SK-N-SH (cell line): ENCODE results near the gene NUCB1. TPM values are rescaled to one million over a fixed set of nuclear protein-coding genes. Genes with fewer than 3 reads are reported as not detected.

Experiments used
- CTCF ChIA-PET: fragments of 300-600, 350-600 bp; formaldehyde crosslinking; extraction: SDS; loops from one replicate; lab custom pipeline; 2021; lab: Yijun Ruan, JAX
- POLR2A ChIA-PET: fragments of 350-600 bp; sonication (Branson Sonifier 250); formaldehyde crosslinking; extraction: SDS; loops from one replicate; lab custom pipeline; 2020; ENCODE audit warnings: antibody characterized with exemption, inconsistent platforms; lab: Yijun Ruan, JAX
- DNase-seq: peaks from one replicate; pipeline ENCODE4 v3.0.0; 2012
- H2AFZ ChIP-seq: fragments of 200-600 bp; sonication (generic); 2 replicates; pipeline ENCODE4 v1.8.1; 2016; ENCODE audit warnings: antibody characterized with exemption, mild to moderate bottlenecking, low read depth
- H3F3A ChIP-seq: fragments of 200-600 bp; sonication (generic); replicated peaks from 2 replicates; pipeline ENCODE3; 2016; ENCODE audit warnings: antibody characterized with exemption, mild to moderate bottlenecking; ENCODE audit not compliant: insufficient read depth
- H3K27ac ChIP-seq, 2 experiments: fragments of 200-500 bp in 1 of 2; fragments of 200-600 bp in 1 of 2; sonication (Bioruptor generic) in 1 of 2; sonication (generic), shearing (Covaris generic) in 1 of 2; 2 replicates each; pipeline versions ENCODE4 v1.5.1 to v1.6.1; 2014 to 2016; ENCODE audit warnings: low read depth in 2 of 2, inconsistent platforms in 1 of 2, low read length in 1 of 2, mild to moderate bottlenecking in 1 of 2, mixed read lengths in 1 of 2
- H3K27me3 ChIP-seq: fragments of 200-600 bp; sonication (generic), shearing (Covaris generic); 2 replicates; pipeline ENCODE4 v1.6.1; 2016; ENCODE audit warnings: mixed run types; ENCODE audit not compliant: insufficient read depth
- H3K36me3 ChIP-seq, 2 experiments: fragments of 200-500 bp in 1 of 2; fragments of 200-600 bp in 1 of 2; sonication (Bioruptor generic) in 1 of 2; sonication (generic) in 1 of 2; replicated peaks in 1 of 2; 2 replicates each; pipeline versions ENCODE3 to v1.5.1; 2014 to 2016; ENCODE audit warnings: low read length in 1 of 2, mild to moderate bottlenecking in 1 of 2; ENCODE audit not compliant: insufficient read depth in 2 of 2, control insufficient read depth in 1 of 2
- H3K4me1 ChIP-seq, 2 experiments: fragments of 200-500 bp in 1 of 2; fragments of 200-600 bp in 1 of 2; sonication (Bioruptor generic) in 1 of 2; sonication (generic), shearing (Covaris generic) in 1 of 2; 2 replicates each; pipeline versions ENCODE4 v1.5.1 to v1.6.1; 2014 to 2016; ENCODE audit warnings: low read depth in 1 of 2, low read length in 1 of 2, mixed run types in 1 of 2; ENCODE audit not compliant: insufficient read depth in 2 of 2, control insufficient read depth in 1 of 2
- H3K4me2 ChIP-seq: fragments of 200-600 bp; sonication (generic), shearing (Covaris generic); 2 replicates; pipeline ENCODE4 v1.6.1; 2017; ENCODE audit warnings: mixed run types
- H3K4me3 ChIP-seq, 2 experiments: fragments of 200-500 bp in 1 of 2; fragments of 200-600 bp in 1 of 2; sonication (Bioruptor generic) in 1 of 2; sonication (generic), shearing (Covaris generic) in 1 of 2; 2 replicates each; pipeline versions ENCODE4 v1.5.1 to v1.8.1; 2014 to 2016; ENCODE audit warnings: low read depth in 2 of 2, inconsistent platforms in 1 of 2, low read length in 1 of 2, mild to moderate bottlenecking in 1 of 2, mixed read lengths in 1 of 2, moderate library complexity in 1 of 2
- H3K79me2 ChIP-seq: fragments of 200-600 bp; sonication (generic); 2 replicates; pipeline ENCODE4 v1.8.1; 2017; ENCODE audit warnings: mild to moderate bottlenecking; ENCODE audit not compliant: insufficient read depth
- H3K9ac ChIP-seq: fragments of 200-600 bp; sonication (generic); 2 replicates; pipeline ENCODE4 v1.6.1; 2017; ENCODE audit warnings: mixed run types
- H3K9me2 ChIP-seq: fragments of 200-600 bp; sonication (generic); 2 replicates; pipeline ENCODE4 v1.6.1; 2017; ENCODE audit warnings: mixed run types
- H3K9me3 ChIP-seq: fragments of 200-600 bp; sonication (generic); 2 replicates; pipeline ENCODE4 v1.6.1; 2017; ENCODE audit warnings: mixed run types, mild to moderate bottlenecking, moderate library complexity
- H4K20me1 ChIP-seq: fragments of 200-600 bp; sonication (generic); 2 replicates; pipeline ENCODE4 v1.6.1; 2017; ENCODE audit warnings: mild to moderate bottlenecking, mixed run types; ENCODE audit not compliant: insufficient read depth
- ELF1 ChIP-seq: IDR thresholded peaks from 2 replicates; pipeline ENCODE4 v1.4.0; 2012
- EP300 ChIP-seq, 2 experiments: IDR thresholded peaks; 2 replicates each; pipeline versions ENCODE4 v1.4.0 to v1.6.1; 2012; ENCODE audit warnings: borderline replicate concordance in 1 of 2, low read depth in 1 of 2, low read length in 1 of 2
- EZH2phosphoT487 ChIP-seq: fragments of 200-600 bp; sonication (generic); IDR thresholded peaks from 2 replicates; pipeline ENCODE4 v1.6.1; 2017; ENCODE audit warnings: low read depth, mixed run types, mild to moderate bottlenecking, antibody characterized with exemption, moderate library complexity, borderline replicate concordance
- FOXJ3 ChIP-seq: sonication (generic); formaldehyde crosslinking; IDR thresholded peaks from 2 replicates; pipeline ENCODE4 v1.5.1; 2020; ENCODE audit warnings: mild to moderate bottlenecking, missing genetic modification reagents
- FOXM1 ChIP-seq: IDR thresholded peaks from 2 replicates; pipeline ENCODE4 v1.4.0; 2012; ENCODE audit warnings: low read depth, mild to moderate bottlenecking
- GATA2 ChIP-seq: sonication (generic); formaldehyde crosslinking; IDR thresholded peaks from 2 replicates; pipeline ENCODE4 v1.5.0; 2020; ENCODE audit warnings: mild to moderate bottlenecking, missing genetic modification reagents
- MEF2A ChIP-seq: IDR thresholded peaks from 2 replicates; pipeline ENCODE4 v1.4.0; 2012; ENCODE audit warnings: low read depth, borderline replicate concordance
- MXI1 ChIP-seq: IDR thresholded peaks from 2 replicates; pipeline ENCODE4 v1.6.1; 2012; ENCODE audit warnings: mild to moderate bottlenecking, low read depth, low read length, improper control_type of control experiment
- NFIC ChIP-seq: IDR thresholded peaks from 2 replicates; pipeline ENCODE4 v1.4.0; 2012; ENCODE audit warnings: borderline replicate concordance
- POLR2AphosphoS5 ChIP-seq: IDR thresholded peaks from 2 replicates; pipeline ENCODE4 v1.6.1; 2012; ENCODE audit warnings: low read depth, low read length
- RAD21 ChIP-seq: IDR thresholded peaks from 2 replicates; pipeline ENCODE4 v1.6.1; 2012; ENCODE audit warnings: mild to moderate bottlenecking, low read length
- RCOR1 ChIP-seq: fragments of 150-350 bp; IDR thresholded peaks from 2 replicates; pipeline ENCODE4 v1.6.1; 2017; ENCODE audit warnings: antibody characterized with exemption, low read length
- RFX5 ChIP-seq: IDR thresholded peaks from 2 replicates; pipeline ENCODE4 v1.6.1; 2012; ENCODE audit warnings: mild to moderate bottlenecking, improper control_type of control experiment, low read length
- RXRA ChIP-seq: IDR thresholded peaks from 2 replicates; pipeline ENCODE4 v1.4.0; 2012; ENCODE audit warnings: low read depth, mild to moderate bottlenecking, borderline replicate concordance
- SIN3A ChIP-seq: IDR thresholded peaks from 2 replicates; pipeline ENCODE4 v1.6.1; 2012; ENCODE audit warnings: low read depth, mild to moderate bottlenecking, low read length, moderate library complexity, borderline replicate concordance
- TCF12 ChIP-seq: IDR thresholded peaks from 2 replicates; pipeline ENCODE4 v1.4.0; 2012
- TEAD4 ChIP-seq: IDR thresholded peaks from 2 replicates; pipeline ENCODE4 v1.4.0; 2012; ENCODE audit warnings: mild to moderate bottlenecking, borderline replicate concordance; ENCODE audit not compliant: insufficient read depth
- YY1 ChIP-seq: IDR thresholded peaks from 2 replicates; pipeline ENCODE4 v1.4.0; 2012; ENCODE audit warnings: low read depth, mild to moderate bottlenecking
- WGBS: methylation state at CpG from one replicate; pipeline ENCODE4 v1.1.6; 2017; ENCODE audit warnings: low lambda C conversion rate; 5-methylcytosine and 5-hydroxymethylcytosine counted together
- polyA plus RNA-seq, 3 experiments: library from polyadenylated mRNA; depleted of rRNA; stranded (reverse); fragments of >200 nt; gene quantifications; 2 replicates each; pipeline ENCODE4 v1.2.3, GENCODE V29; 2012
- TF ChIP-seq, protein P1 (sequence below): IDR thresholded peaks from 2 replicates; pipeline ENCODE4 v1.4.0; 2012; ENCODE audit warnings: low read depth, borderline replicate concordance
- TF ChIP-seq, protein P2 (sequence below): fragments of 150-350 bp; IDR thresholded peaks from 2 replicates; pipeline ENCODE4 v1.6.1; 2016; ENCODE audit warnings: mild to moderate bottlenecking, low read depth, low read length
- TF ChIP-seq, protein P3 (sequence below): fragments of 200-600 bp; sonication (generic); IDR thresholded peaks from 2 replicates; pipeline ENCODE4 v1.6.1; 2017; ENCODE audit warnings: antibody characterized with exemption, mild to moderate bottlenecking, moderate library complexity
- TF ChIP-seq, protein P4 (sequence below): IDR thresholded peaks from 2 replicates; pipeline ENCODE4 v1.6.1; 2012; ENCODE audit warnings: mild to moderate bottlenecking, low read depth, low read length, moderate library complexity

Gene NUCB1
- polyA plus RNA-seq, 1 of the 3 experiments (the other 2 are of a cell fraction), result 397 TPM

DNA sequence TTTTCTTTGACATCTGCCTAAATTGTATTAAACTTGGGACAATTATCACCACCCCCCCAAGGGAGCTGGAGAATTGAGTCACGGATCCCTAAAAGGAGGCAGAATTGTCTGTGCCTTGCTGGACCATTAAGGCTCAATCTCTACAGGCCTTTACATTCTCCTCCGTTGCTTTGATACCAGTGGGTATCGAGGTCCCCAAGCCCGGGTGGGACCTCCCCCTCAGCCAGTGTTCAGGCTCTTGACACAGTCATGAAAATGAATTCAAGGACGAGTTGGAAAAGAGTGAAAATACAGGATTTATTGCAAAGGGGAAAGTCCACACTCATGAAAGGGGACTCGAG is 22.3 kb upstream of the NUCB1 start (continued):
- TF ChIP-seq EZH2phosphoT487 (no peak), GATA2 (no peak)
- TF ChIP-seq, all 33 proteins: peak for 0

DNA sequence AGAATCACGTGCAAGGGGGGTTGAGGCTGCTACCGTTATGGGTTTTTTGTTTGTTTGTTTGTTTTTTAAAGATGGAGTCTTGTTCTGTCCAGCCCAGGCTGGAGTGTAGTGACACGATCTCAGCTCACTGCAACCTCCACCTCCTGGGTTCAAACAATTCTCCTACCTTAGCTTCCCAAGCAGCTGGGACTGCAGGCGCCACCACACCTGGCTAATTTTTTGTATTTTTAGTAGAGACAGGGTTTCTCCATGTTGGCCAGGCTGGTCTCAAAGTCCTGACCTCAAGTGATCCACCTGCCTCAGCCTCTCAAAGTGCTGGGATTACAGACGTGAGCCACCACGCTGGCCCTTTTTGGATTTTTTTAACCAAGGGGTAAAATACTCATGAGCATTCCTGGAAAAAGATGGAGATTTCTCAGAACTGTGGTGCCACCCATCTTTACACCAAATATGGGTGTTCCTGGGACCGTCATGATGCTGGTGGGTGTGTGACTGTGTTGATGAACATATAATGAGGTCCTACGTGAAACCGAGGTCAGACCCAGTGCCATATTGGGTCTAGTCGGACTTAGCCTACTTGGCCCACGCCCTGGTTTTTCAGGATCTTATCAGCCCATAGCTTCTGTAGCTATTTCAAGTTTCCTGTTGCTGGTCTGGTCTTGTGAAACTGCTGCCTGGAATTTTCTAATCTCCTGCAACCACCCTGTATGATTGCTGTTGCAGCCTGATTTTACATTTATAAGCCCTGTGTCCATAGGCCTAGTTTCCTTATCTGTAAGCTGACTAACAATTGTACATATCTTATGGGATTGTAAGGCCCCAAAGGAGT is 21.7 kb upstream of the NUCB1 start:
- 95% methylated on average over 11 of the region's 11 CpGs for WGBS
- no peak overlapping the region; a peak in 1 of 4 replicates for H3K27ac ChIP-seq
- TF ChIP-seq ELF1 (no peak), FOXJ3 (no peak), NFIC (no peak), TCF12 (no peak), RAD21 (no peak), POLR2AphosphoS5 (no peak), TEAD4 (no peak), MXI1 (no peak), RFX5 (no peak), YY1 (no peak), RCOR1 (no peak), FOXM1 (no peak), SIN3A (no peak), MEF2A (no peak), EP300 (IDR thresholded peaks at IDR 0.05; ENCODE audit: borderline replicate concordance in 1 of 2, low read depth in 1 of 2, low read length in 1 of 2) (no peak), RXRA (no peak)
- TF ChIP-seq, protein P1, sequence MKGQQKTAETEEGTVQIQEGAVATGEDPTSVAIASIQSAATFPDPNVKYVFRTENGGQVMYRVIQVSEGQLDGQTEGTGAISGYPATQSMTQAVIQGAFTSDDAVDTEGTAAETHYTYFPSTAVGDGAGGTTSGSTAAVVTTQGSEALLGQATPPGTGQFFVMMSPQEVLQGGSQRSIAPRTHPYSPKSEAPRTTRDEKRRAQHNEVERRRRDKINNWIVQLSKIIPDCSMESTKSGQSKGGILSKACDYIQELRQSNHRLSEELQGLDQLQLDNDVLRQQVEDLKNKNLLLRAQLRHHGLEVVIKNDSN, result no peak
- TF ChIP-seq, protein P2, sequence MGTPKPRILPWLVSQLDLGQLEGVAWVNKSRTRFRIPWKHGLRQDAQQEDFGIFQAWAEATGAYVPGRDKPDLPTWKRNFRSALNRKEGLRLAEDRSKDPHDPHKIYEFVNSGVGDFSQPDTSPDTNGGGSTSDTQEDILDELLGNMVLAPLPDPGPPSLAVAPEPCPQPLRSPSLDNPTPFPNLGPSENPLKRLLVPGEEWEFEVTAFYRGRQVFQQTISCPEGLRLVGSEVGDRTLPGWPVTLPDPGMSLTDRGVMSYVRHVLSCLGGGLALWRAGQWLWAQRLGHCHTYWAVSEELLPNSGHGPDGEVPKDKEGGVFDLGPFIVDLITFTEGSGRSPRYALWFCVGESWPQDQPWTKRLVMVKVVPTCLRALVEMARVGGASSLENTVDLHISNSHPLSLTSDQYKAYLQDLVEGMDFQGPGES, result no peak
- TF ChIP-seq, protein P3, sequence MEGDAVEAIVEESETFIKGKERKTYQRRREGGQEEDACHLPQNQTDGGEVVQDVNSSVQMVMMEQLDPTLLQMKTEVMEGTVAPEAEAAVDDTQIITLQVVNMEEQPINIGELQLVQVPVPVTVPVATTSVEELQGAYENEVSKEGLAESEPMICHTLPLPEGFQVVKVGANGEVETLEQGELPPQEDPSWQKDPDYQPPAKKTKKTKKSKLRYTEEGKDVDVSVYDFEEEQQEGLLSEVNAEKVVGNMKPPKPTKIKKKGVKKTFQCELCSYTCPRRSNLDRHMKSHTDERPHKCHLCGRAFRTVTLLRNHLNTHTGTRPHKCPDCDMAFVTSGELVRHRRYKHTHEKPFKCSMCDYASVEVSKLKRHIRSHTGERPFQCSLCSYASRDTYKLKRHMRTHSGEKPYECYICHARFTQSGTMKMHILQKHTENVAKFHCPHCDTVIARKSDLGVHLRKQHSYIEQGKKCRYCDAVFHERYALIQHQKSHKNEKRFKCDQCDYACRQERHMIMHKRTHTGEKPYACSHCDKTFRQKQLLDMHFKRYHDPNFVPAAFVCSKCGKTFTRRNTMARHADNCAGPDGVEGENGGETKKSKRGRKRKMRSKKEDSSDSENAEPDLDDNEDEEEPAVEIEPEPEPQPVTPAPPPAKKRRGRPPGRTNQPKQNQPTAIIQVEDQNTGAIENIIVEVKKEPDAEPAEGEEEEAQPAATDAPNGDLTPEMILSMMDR, result no peak
- TF ChIP-seq, protein P4, sequence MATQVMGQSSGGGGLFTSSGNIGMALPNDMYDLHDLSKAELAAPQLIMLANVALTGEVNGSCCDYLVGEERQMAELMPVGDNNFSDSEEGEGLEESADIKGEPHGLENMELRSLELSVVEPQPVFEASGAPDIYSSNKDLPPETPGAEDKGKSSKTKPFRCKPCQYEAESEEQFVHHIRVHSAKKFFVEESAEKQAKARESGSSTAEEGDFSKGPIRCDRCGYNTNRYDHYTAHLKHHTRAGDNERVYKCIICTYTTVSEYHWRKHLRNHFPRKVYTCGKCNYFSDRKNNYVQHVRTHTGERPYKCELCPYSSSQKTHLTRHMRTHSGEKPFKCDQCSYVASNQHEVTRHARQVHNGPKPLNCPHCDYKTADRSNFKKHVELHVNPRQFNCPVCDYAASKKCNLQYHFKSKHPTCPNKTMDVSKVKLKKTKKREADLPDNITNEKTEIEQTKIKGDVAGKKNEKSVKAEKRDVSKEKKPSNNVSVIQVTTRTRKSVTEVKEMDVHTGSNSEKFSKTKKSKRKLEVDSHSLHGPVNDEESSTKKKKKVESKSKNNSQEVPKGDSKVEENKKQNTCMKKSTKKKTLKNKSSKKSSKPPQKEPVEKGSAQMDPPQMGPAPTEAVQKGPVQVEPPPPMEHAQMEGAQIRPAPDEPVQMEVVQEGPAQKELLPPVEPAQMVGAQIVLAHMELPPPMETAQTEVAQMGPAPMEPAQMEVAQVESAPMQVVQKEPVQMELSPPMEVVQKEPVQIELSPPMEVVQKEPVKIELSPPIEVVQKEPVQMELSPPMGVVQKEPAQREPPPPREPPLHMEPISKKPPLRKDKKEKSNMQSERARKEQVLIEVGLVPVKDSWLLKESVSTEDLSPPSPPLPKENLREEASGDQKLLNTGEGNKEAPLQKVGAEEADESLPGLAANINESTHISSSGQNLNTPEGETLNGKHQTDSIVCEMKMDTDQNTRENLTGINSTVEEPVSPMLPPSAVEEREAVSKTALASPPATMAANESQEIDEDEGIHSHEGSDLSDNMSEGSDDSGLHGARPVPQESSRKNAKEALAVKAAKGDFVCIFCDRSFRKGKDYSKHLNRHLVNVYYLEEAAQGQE, result no peak
- TF ChIP-seq, all 33 proteins: peak for 0
- H3F3A ChIP-seq, result peaks cover 59% of the 10 kb centered on the region
- POLR2A ChIA-PET, result interaction anchor here (0.5 to 0.6 kb wide), 2 partner anchors 60 to 1070 kb away, joined by 3 read pairs; no protein-coding TSS in a partner anchor
- no peaks in the 10 kb centered on the region for H3K27me3 ChIP-seq
- CTCF ChIA-PET, result interaction anchor here (0.6 to 1.2 kb wide), 3 partner anchors 33 to 692 kb away, joined by 3 read pairs; no protein-coding TSS in a partner anchor
- H3K4me2 ChIP-seq, result no peak overlapping the region
- H3K4me3 ChIP-seq, result no peak overlapping the region
- no peak for DNase-seq
- H3K9me2 ChIP-seq, result no peaks in the 10 kb centered on the region
- no peak overlapping the region for H2AFZ ChIP-seq
- H3K9ac ChIP-seq, result no peak overlapping the region
- peaks cover 12 to 22% of the 10 kb centered on the region in 2 experiments; a peak in 3 of 4 replicates for H3K4me1 ChIP-seq
- peaks cover 57% of the 10 kb centered on the region for H3K79me2 ChIP-seq
- peaks cover 27 to 77% of the 10 kb centered on the region in 2 experiments for H3K36me3 ChIP-seq
- H4K20me1 ChIP-seq, result peaks cover 55% of the 10 kb centered on the region
- H3K9me3 ChIP-seq, result no peaks in the 10 kb centered on the region
